Ascending aorta (tissue), 2 donors: Measurements from ENCODE around the gene SORT1. TPM values are rescaled to one million over a fixed set of nuclear protein-coding genes. Genes with fewer than 3 reads are reported as not detected.

Experiments
- DNase-seq, 2 donors: peaks; one replicate each; pipeline ENCODE4 v3.0.0-alpha.2; 2019; ENCODE audit warnings: low spot score in 2 of 2
- H3K27ac ChIP-seq, 2 donors: fragments of 200-600 bp; sonication (generic); one replicate each; pipeline ENCODE4 v1.5.1; 2016 to 2017; ENCODE audit warnings: mild to moderate bottlenecking in 1 of 2
- H3K27me3 ChIP-seq: fragments of 200-600 bp; sonication (generic); one replicate; pipeline ENCODE4 v1.5.1; 2017
- H3K36me3 ChIP-seq, 2 donors: fragments of 200-600 bp; sonication (generic); one replicate each; pipeline ENCODE4 v1.5.1; 2016
- H3K4me1 ChIP-seq, 2 donors: fragments of 200-600 bp; sonication (generic); one replicate each; pipeline ENCODE4 v1.5.1; 2016 to 2017; ENCODE audit warnings: mild to moderate bottlenecking in 1 of 2
- H3K4me3 ChIP-seq, 2 donors: fragments of 200-600 bp; sonication (generic); one replicate each; pipeline ENCODE4 v1.5.1; 2016 to 2017; ENCODE audit warnings: mild to moderate bottlenecking in 1 of 2
- H3K9me3 ChIP-seq, 2 donors: fragments of 200-600 bp; sonication (generic); one replicate each; pipeline ENCODE4 v1.5.1; 2016
- CTCF ChIP-seq, 3 experiments: fragments of 200-600 bp in 2 of 3; fragments of 450-650 bp in 1 of 3; sonication (generic) in 2 of 3; IDR thresholded peaks; one replicate each; pipeline ENCODE4 v1.5.1; 2016 to 2019; ENCODE audit warnings: antibody characterized with exemption in 3 of 3, mild to moderate bottlenecking in 1 of 3, moderate library complexity in 1 of 3
- intact Hi-C: fragments of 100-400 bp; cut with DNase I; formaldehyde crosslinking; loops from one replicate; pipeline ENCODE4 v1.15.1; 2023
- total RNA-seq: library from RNA; depleted of rRNA; stranded (reverse); fragments of >200 nt; gene quantifications from one replicate; pipeline ENCODE4 v1.1.0, GENCODE V29; 2016

Gene SORT1
- total RNA-seq, 1 donor from 2014 or later = 111 TPM

- DNase-seq = no peak
- H3K4me3 ChIP-seq = no peak overlapping the region
- intact Hi-C loops = no loop called here
- peaks cover 27 to 37% of the 10 kb centered on the region in 2 donors for H3K36me3 ChIP-seq
- peak overlapping the region; percentile 87 to 92 for H3K27ac ChIP-seq
- peaks cover 11 to 61% of the 10 kb centered on the region in 2 donors for H3K4me1 ChIP-seq
- H3K9me3 ChIP-seq = no peaks in the 10 kb centered on the region
- TF ChIP-seq CTCF (IDR thresholded peaks at IDR 0.05) = no peak
- H3K27me3 ChIP-seq = no peaks in the 10 kb centered on the region
Observed at GRCh38 chr1:109367626-109368025, 30.1 kb downstream of the SORT1 start.

- intact Hi-C loops = no loop called here
- peaks cover 27 to 37% of the 10 kb centered on the region in 2 donors for H3K36me3 ChIP-seq
- H3K4me3 ChIP-seq = no peak overlapping the region
- H3K9me3 ChIP-seq = no peaks in the 10 kb centered on the region
- H3K4me1 ChIP-seq = peaks cover 17 to 63% of the 10 kb centered on the region in 2 donors
- no peak for TF ChIP-seq CTCF (IDR thresholded peaks at IDR 0.05)
- peak overlapping the region; percentile 87 to 92 for H3K27ac ChIP-seq
- no peaks in the 10 kb centered on the region for H3K27me3 ChIP-seq
- DNase-seq = no peak
Observed at GRCh38 chr1:109365642-109366204, 32.0 kb downstream of the SORT1 start.

DNA sequence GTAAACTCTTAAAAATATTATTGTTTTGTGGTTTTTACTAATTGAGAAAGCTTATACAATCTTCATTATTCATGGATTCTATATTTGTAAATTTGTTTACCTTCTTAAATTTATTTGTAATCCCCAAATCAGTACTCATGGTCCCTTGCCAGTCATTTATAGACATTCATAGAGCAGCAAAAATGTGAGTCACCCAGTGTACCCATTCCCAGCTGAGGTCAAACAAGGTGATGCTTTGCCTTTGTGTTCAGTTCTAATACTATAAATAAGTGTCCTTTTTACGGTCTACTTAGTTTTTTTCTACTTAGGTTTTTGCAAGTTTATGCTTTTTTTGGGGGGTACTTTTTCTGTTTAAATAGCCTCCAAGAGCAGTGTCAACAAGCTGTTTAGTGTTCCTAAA, 36.1 kb downstream of the SORT1 start:
- no peak for TF ChIP-seq CTCF (IDR thresholded peaks at IDR 0.05)
- intact Hi-C loops = no loop called here
- no peak for DNase-seq
- H3K4me3 ChIP-seq = peak overlapping the region in 1 of 2 donors; percentile 13
- no peaks in the 10 kb centered on the region for H3K9me3 ChIP-seq
- peak overlapping the region in 1 of 2 donors; percentile 65 for H3K27ac ChIP-seq
- no peaks in the 10 kb centered on the region for H3K27me3 ChIP-seq
- H3K4me1 ChIP-seq = peaks cover 10 to 47% of the 10 kb centered on the region in 2 donors
- peaks cover 17 to 25% of the 10 kb centered on the region in 2 donors for H3K36me3 ChIP-seq

- TF ChIP-seq CTCF (IDR thresholded peaks at IDR 0.05) = no peak
- Histone ChIP-seq H3K4me3 (no peak overlapping the region), H3K9me3 (no peaks in the 10 kb centered on the region), H3K27ac (peak overlapping the region; percentile 19 to 65), H3K4me1 (peaks cover 10 to 47% of the 10 kb centered on the region in 2 donors), H3K27me3 (no peaks in the 10 kb centered on the region), H3K36me3 (peaks cover 11 to 20% of the 10 kb centered on the region in 2 donors)
- intact Hi-C loops = no loop called here
- no peak for DNase-seq
Observed at GRCh38 chr1:109361069-109361468, 36.6 kb downstream of the SORT1 start.

- Histone ChIP-seq H3K27me3 (no peaks in the 10 kb centered on the region), H3K27ac (peak overlapping the region in 1 of 2 donors; percentile 2), H3K9me3 (no peaks in the 10 kb centered on the region), H3K4me3 (no peak overlapping the region), H3K4me1 (peaks cover 10 to 35% of the 10 kb centered on the region in 2 donors), H3K36me3 (peaks cover 24 to 29% of the 10 kb centered on the region in 2 donors)
- intact Hi-C loops = no loop called here
- no peak for DNase-seq
- no peak for TF ChIP-seq CTCF (IDR thresholded peaks at IDR 0.05)
Observed at GRCh38 chr1:109357616-109358015, 40.1 kb downstream of the SORT1 start.
